Heart right ventricle (tissue), 16 donors: Measurements from ENCODE around the gene ZNF292. TPM values are rescaled to one million over a fixed set of nuclear protein-coding genes. Genes with fewer than 3 reads are reported as not detected.

ENCODE experiments used
- ATAC-seq, 8 donors: fragments of 200-7000 bp; cut with Tn5 transposase; one replicate each; pipeline ENCODE4 v1.9.1; 2020; ENCODE audit warnings: mild to moderate bottlenecking in 8 of 8, moderate library complexity in 8 of 8, moderate number of reproducible peaks in 1 of 8
- DNase-seq, 2 donors: peaks; one replicate each; pipeline ENCODE4 v3.0.0-alpha.2; 2020
- H3K27ac ChIP-seq, 10 donors: fragments of 200-600 bp; sonication (generic) in 2 of 10; one replicate each; pipeline versions ENCODE4 v1.5.0 to v1.8.0; 2020 to 2022; ENCODE audit warnings: mild to moderate bottlenecking in 3 of 10
- H3K27me3 ChIP-seq, 7 donors: fragments of 200-600 bp; one replicate each; pipeline ENCODE4 v1.8.0; 2021 to 2022; ENCODE audit warnings: mild to moderate bottlenecking in 2 of 7
- H3K36me3 ChIP-seq, 9 donors: fragments of 200-600 bp; sonication (generic) in 1 of 9; one replicate each; pipeline versions ENCODE4 v1.5.0 to v1.8.0; 2020 to 2022; ENCODE audit warnings: mild to moderate bottlenecking in 2 of 9
- H3K4me1 ChIP-seq, 9 donors: fragments of 200-600 bp; sonication (generic) in 1 of 9; one replicate each; pipeline versions ENCODE4 v1.5.0 to v1.8.0; 2020 to 2022; ENCODE audit warnings: mild to moderate bottlenecking in 4 of 9
- H3K4me3 ChIP-seq, 10 donors: fragments of 200-600 bp; sonication (generic) in 2 of 10; one replicate each; pipeline versions ENCODE4 v1.5.0 to v1.8.0; 2020 to 2022; ENCODE audit warnings: mild to moderate bottlenecking in 7 of 10, moderate library complexity in 2 of 10
- H3K9me3 ChIP-seq, 11 donors: fragments of 200-600 bp in 10 of 11; sonication (generic) in 2 of 11; one replicate each; pipeline versions ENCODE4 v1.5.0 to v1.8.0; 2013 to 2022; ENCODE audit warnings: mild to moderate bottlenecking in 2 of 11, control low read depth in 1 of 11, moderate library complexity in 1 of 11
- WGBS, 2 donors: extraction: QIAGEN DNeasy Blood & Tissue Kit; methylation state at CpG; one replicate each; pipeline ENCODE4 v1.1.7; 2013; ENCODE audit warnings: inconsistent platforms in 1 of 2; 5-methylcytosine and 5-hydroxymethylcytosine counted together
- intact Hi-C, 10 donors: fragments of 100-400 bp; cut with DNase I; formaldehyde crosslinking; loops; one replicate each; pipeline versions ENCODE4 v1.11.1 to v1.14.2; 2022
- polyA plus RNA-seq, 2 donors: library from polyadenylated mRNA; stranded (reverse); fragments of 200-250 nt; gene quantifications; one replicate each; pipeline ENCODE4 v1.2.3, GENCODE V29; 2013
- total RNA-seq, 10 donors: library from RNA; stranded (reverse); fragmentation: NEBNext Ultra II Directional in 3 of 10; extraction: Animal tissue kit (Norgen Biotek cat#: 25700) in 3 of 10; gene quantifications; one replicate each; pipeline versions ENCODE4 v1.2.1 to v1.2.4, GENCODE V29; 2021 to 2023
- TF ChIP-seq, protein P1 (sequence below), 9 donors: fragments of 200-600 bp; sonication (generic) in 2 of 9; IDR thresholded peaks; one replicate each; pipeline versions ENCODE4 v1.5.0 to v1.8.0; 2021 to 2022; ENCODE audit warnings: antibody characterized with exemption in 9 of 9, mild to moderate bottlenecking in 5 of 9, moderate library complexity in 1 of 9
- donor health status: Arrhythmogenic right ventricular cardiomyopathy.
- donor health status: ischemic (EF 13 %, LVEDD 7.1; RV severe dilation, severe dysfunction).
- donor health status: healthy with polysubstance abuse.
- donor health status: DM: no; HTN: yes; CAD: no.
- donor health status: DM: no; HTN: no; CAD: no.
- donor health status: ischemic (EF 25% LVEDD 6.9; RV normal size, moderate dysfunction).
- donor health status: ischemic (EF 25% LVEDD 5.7; RV mildly dilated, moderate dysfunction).
- donor health status: healthy.
- donor health status: DM: yes; HTN: yes; CAD: no.
- donor health status: Ischemic cardiomyopathy.
- donor health status: ischemic (EF 35%, LVEDD 5.7; RV mildly dilated, moderate dysfunction).
- donor health status: nonischemic (EF 11% LVEDD 7.7; RV severe dilation, severe dysfunction).
- donor health status: DM: yes; HTN: yes; CAD: no.
- donor health status: PGD.
- donor health status: ischemic (EF 29% LVEDD 5.4; RV normal size, mild dysfunction).
- donor health status: nonischemic (EF 23%, LVEDD 6.1; RV moderate dilation, normal function).

ZNF292 gene
- total and polyA plus RNA-seq, 12 donors = 1.9 to 38.2 (median 31.3) TPM

DNA sequence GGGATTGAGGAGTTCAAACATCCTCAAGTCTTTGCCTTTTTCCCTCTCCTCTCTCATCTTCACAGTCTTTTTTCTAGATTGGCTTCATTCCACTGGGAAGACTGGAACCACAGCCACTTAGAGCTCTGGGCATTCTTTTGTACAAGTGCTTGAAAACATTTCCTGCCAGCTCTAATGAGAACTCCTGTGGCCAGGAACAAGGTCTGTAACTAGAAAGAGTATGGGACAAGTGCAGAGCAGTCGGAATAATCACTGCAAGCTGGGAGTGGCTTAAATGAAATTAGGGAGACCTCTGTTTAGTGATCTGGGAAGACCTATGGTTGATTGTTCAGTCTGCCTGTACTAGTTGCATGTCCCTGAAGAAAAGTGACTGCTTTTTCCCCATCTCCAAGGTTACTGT is 126.1 kb downstream of the ZNF292 start:
- peak in 1 of 8 donors; percentile 56 for ATAC-seq
- intact Hi-C loops = no loop called here

DNA sequence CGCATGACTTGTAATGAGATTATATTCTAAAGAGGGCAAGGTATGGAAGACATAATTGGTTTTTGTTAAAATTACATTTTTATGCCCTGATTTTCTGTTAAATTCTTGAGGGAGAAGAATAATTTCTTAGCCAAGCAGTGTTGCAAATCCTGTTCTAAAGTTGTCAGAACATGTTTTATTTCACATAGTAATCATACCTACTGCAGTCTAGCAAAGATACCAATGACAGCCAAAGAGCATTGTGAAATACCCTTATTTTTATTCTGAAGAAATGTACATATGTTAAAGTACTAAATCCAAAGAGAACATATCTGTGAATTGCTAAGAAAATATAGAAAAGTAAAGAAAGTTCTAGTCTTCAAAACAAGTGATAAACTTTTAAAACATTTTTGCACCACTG is 127.4 kb downstream of the ZNF292 start:
- DNase-seq (no peak), ATAC-seq (no peak)
- TF ChIP-seq, protein P1, sequence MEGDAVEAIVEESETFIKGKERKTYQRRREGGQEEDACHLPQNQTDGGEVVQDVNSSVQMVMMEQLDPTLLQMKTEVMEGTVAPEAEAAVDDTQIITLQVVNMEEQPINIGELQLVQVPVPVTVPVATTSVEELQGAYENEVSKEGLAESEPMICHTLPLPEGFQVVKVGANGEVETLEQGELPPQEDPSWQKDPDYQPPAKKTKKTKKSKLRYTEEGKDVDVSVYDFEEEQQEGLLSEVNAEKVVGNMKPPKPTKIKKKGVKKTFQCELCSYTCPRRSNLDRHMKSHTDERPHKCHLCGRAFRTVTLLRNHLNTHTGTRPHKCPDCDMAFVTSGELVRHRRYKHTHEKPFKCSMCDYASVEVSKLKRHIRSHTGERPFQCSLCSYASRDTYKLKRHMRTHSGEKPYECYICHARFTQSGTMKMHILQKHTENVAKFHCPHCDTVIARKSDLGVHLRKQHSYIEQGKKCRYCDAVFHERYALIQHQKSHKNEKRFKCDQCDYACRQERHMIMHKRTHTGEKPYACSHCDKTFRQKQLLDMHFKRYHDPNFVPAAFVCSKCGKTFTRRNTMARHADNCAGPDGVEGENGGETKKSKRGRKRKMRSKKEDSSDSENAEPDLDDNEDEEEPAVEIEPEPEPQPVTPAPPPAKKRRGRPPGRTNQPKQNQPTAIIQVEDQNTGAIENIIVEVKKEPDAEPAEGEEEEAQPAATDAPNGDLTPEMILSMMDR (IDR thresholded peaks at IDR 0.05) = no peak
- Histone ChIP-seq H3K36me3 (no peaks in the 10 kb centered on the region), H3K27me3 (no peaks in the 10 kb centered on the region), H3K4me1 (no peaks in the 10 kb centered on the region), H3K4me3 (no peak overlapping the region), H3K9me3 (no peaks in the 10 kb centered on the region), H3K27ac (no peak overlapping the region)
- intact Hi-C loops = no loop called here
- 92 to 93% methylated on average over 1 of the region's 1 CpG for WGBS, 2 donors

More for the DNA sequence above, 126.1 kb downstream of the ZNF292 start:
- no peak overlapping the region for H3K27ac ChIP-seq
- H3K36me3 ChIP-seq = no peaks in the 10 kb centered on the region
- H3K4me1 ChIP-seq = no peaks in the 10 kb centered on the region
- no peaks in the 10 kb centered on the region for H3K9me3 ChIP-seq
- DNase-seq = no peak
- H3K4me3 ChIP-seq = no peak overlapping the region
- TF ChIP-seq, protein P1 (IDR thresholded peaks at IDR 0.05) = no peak
- 32 to 40% methylated on average over 1 of the region's 1 CpG for WGBS, 2 donors
- no peaks in the 10 kb centered on the region for H3K27me3 ChIP-seq

DNA sequence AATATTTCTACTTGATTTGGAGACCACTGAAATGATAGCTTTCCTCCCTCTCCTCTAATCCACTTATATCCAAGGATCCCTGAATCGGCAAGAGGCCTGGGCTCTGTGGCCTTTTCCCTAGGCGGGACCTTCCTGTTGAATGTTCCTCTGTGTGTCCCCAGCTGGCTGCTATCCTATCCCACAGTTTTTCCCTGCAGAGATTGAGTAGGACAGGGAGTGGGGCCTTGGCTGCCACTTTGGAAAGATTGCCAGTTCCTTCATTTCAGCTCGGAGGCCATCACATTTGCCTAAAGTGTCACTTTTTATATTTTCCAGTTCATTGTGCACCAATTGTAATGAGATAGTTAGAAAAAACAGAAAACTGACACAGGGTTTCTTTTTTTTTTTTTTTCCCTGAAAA is 128.1 kb downstream of the ZNF292 start:
- H3K27ac ChIP-seq = no peak overlapping the region
- DNase-seq (no peak), ATAC-seq (no peak)
- no peaks in the 10 kb centered on the region for H3K9me3 ChIP-seq
- no peaks in the 10 kb centered on the region for H3K27me3 ChIP-seq
- WGBS, 2 donors = 55% methylated on average over 3 of the region's 3 CpGs
- H3K4me1 ChIP-seq = no peaks in the 10 kb centered on the region
- intact Hi-C loops = no loop called here
- no peaks in the 10 kb centered on the region for H3K36me3 ChIP-seq
- TF ChIP-seq, protein P1 (IDR thresholded peaks at IDR 0.05) = no peak
- H3K4me3 ChIP-seq = no peak overlapping the region

DNA sequence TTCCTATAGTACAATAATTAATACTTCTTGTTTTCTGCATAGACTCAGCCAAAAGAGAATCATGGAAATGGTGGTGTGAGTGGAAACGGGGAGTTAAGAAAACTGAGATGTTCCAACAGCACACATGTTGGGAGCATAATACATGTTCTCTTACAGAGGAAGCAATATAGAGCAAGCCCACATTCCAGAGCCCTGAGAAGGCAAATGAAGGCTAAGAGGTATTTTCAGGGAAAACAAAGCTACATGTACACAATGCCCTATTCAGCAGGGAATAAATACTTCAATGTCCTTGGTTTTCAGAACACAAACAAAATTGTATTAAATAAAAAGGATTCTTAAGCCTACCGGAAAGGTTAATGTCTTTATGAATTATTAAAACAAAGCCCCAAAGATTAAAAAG is 131.9 kb downstream of the ZNF292 start:
- ATAC-seq (no peak), DNase-seq (no peak)
- Histone ChIP-seq H3K27me3 (peaks cover 0 to 7% (median 0%) of the 10 kb centered on the region in 7 donors), H3K9me3 (no peaks in the 10 kb centered on the region), H3K4me3 (no peak overlapping the region), H3K36me3 (no peaks in the 10 kb centered on the region), H3K4me1 (no peaks in the 10 kb centered on the region), H3K27ac (no peak overlapping the region)
- intact Hi-C loops = no loop called here
- TF ChIP-seq, protein P1 (IDR thresholded peaks at IDR 0.05) = no peak
- WGBS, 2 donors = 86 to 89% methylated on average over 2 of the region's 2 CpGs
